GM21381 (cell line): ENCODE measurements around the gene SERF1B.
"Not testable (repeated sequence)": the region's sequence is repeated elsewhere in the genome, so short reads cannot be mapped to it uniquely, and the experiment has no call there.

ENCODE experiments used
- ATAC-seq: cut with Tn5 transposase; IDR thresholded peaks from one replicate; pipeline ENCODE4 v1.9.1; 2021; ENCODE audit warnings: mild to moderate bottlenecking, moderate library complexity; ENCODE audit not compliant: unreplicated experiment

The SERF1B gene

DNA sequence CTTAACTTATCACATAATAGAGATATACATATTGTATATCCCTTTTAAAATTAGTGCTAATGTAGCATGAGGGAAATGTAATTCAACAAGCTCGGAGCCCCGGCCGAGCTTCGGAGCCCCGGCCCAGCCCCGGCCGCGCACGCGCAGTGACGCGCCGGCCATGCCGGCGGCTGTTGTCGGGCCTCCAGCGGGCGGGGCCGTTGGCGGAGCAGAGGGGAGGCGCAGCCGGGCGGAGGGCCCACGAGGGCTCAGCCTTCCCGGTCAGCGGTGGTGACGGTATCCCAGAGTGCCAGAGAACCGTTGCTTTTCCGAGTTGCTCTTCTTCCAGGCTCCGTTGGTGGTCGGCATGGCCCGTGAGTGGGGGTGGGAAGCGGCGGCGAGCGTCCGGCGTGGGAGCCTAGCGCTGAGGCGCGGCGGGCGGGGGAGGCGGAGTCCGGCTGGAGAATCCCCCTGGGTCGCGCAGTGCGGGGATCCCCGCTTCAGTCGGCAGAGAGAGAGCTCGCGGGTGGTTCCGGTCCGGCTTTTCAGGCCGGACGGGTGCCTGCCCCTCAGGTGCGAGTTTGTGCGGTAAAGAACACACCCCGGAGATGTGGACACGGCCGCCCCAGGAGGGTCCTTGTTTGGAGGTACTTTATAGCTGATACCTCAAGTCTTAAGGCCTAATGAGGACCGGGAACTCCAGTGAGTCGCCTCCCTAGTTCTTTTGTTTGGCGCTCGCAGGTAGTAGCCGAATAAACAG is at the start of gene SERF1B:
Gene SERF1B (plus strand): TSS at position 146 of the 739 bp plus-strand sequence. CDS start 201 bp downstream, at position 347.
- ATAC-seq = peak; percentile 87

DNA sequence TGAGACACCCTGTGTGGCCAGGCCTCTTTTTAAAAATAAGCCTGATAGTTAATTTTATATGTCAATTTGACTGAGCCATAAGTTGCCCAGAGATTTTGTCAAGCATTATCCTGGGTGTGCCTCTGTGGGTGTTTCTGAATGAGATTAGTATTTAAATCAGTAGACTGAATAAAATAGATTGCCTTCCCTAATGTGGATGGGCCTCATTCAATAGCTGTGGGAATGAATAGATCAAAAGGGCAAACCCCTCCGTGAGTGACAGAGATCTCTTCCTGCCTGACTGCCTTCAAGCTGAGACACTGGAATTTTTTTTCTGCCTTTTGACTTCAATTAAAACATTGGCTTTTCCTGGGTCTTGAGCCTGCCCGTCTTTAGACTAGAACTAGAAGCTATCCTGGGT is 33.3 kb upstream of the SERF1B start:
- ATAC-seq = not testable (repeated sequence)

DNA sequence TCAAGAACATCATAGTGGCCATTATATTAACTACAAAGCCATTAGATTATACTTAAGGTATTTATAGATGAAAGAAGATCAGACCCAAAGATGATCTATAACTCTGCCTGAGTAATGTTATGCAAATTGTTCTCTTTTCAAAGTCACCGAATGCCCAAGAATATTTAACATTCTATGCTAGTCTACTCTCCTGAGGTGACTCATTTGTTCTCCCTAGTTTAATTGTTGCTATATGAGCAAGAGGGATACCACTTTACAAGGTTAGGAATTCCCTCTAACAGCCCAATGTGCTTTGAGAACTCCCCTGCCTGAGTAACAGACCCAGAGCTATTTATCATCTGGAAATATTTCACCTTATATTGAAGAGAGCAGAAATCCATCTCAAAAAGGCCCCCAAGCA is 29.5 kb upstream of the SERF1B start:
- ATAC-seq = not testable (repeated sequence)

DNA sequence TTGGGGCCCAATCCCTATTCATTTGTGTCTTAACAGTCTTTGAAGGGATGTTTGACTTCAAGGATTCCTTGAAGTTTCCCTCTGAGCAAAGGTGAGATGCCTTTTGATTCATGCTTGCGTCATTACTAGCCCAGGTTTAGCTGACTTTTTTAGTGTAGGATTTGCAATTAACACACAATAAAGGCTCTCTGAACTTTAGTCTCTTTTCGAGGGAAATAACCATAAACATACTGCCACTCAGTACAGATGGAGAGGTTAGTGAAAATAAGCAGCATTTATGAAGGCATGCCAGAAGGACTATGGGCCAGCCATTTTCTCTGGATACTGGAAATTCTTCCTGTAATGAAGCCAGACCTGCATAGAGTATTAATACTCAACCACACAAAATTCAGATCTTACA is 4.4 kb upstream of the SERF1B start:
- ATAC-seq = not testable (repeated sequence)

DNA sequence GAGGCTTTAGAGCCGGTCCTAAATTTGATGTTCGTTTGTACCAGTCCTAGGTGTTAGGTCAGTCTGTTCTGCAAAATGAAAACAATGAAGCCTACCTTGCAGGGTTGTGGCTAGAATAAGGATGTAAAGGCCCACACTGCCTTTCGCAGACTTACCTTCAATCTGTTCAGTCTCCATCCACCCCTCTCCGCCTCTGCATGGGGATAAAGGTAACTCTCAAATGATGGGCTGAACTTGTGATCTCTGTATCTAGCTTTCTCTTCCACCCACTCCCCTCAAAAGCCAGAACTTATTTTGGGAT is 744 bp downstream of the SERF1B start:
- ATAC-seq = peak; percentile 23

DNA sequence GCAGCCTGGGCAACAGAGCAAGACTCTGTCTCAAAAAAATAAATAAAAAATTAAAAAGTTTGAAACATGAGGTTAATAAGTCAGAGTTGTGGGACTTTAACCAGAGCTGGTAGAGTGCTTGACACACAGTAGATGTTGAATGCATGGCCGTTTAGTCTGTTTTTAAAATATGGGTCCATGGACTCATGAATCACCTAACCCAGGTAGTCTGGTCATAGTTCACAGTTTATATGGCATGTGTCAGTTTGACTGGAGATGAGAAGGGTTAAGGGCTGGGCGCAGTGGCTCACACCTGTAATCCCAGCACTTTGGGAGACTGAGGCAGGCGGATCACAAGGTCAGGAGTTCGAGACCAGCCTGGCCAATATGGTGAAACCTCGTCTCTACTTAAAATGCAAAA is 6.2 kb downstream of the SERF1B start:
- ATAC-seq = not testable (repeated sequence)

DNA sequence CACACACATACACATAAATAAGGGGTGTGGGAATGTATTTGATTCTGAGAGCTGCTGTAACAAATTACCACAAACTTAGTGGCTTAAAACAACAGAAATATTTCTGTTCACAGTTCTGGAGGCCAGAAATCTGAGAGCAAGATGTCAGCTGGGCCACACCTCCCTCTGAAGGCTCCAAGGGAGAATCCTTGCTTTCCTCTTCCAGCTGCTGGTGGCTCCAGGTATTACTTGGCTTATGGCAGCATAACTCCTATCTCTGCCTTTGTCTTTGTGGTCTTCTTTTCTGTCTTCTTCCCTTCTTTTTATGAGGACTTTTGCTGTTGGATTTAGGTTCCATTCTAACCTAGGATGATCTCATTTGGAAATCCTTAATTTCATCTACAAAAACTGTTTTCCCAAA is 16.4 kb downstream of the SERF1B start:
- ATAC-seq = not testable (repeated sequence)

DNA sequence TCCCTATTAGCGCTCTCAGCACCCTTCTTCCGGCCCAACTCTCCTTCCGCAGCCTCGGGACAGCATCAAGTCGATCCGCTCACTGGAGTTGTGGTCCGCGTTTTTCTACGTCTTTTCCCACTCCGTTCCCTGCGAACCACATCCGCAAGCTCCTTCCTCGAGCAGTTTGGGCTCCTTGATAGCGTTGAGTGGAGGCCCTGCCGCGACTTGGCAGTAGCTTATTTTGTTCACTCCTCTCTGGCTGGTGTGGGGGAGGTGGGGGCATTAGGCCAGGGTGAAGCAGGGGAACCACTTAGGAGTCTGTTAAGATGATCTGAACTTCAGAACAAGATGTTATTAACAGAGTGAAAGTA is 24.7 kb downstream of the SERF1B start:
- not testable (repeated sequence) for ATAC-seq

DNA sequence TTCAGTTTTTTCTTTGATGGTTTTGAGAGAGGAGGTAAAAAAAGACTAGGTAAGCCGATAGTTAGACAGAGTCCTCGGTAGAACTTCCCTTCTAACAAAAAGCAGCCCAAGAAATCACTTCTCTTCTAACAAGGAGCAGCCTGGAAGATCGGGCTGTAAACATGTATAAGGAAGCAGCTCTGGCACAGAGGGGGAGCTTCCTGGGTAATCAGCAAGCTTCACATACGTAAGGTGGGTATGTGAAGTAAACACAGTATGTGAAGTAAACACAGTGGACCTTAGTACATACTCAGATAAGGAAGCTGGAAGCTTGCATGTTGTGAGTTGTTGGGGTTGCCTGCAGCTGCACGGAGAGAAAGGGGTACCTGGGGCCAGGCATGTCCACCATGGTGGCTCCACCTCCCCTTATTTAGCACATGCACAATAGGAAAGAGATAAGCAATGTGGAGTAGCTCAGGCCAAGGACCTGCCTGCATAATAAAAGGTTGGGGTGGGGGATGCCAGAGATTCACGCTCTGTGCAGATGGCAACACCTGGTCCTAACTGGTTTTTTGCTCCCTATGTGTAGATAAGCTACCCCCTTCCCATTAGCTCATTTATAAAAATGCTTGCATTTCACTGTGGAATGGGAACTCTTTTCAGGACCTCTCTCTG is 31.4 kb downstream of the SERF1B start:
- ATAC-seq = not testable (repeated sequence)

DNA sequence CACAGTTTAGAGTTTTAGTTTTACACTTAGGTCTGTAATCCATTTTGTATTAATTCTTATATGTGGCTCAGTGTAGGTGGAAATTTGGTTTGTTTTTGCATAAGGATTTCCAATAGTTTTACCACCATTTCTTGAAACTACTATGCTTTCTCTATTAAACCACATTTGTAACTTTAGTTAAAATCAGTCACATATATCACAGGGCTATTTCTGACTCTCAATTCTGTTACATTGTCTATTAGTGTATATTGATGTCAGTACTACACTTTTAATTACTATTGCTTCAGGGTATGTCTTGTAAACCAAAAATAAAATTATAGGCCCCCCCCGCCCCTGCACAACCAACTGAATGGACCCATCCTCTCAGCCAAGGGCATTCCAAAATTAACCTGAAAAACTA is 32.1 kb downstream of the SERF1B start:
- ATAC-seq = not testable (repeated sequence)

DNA sequence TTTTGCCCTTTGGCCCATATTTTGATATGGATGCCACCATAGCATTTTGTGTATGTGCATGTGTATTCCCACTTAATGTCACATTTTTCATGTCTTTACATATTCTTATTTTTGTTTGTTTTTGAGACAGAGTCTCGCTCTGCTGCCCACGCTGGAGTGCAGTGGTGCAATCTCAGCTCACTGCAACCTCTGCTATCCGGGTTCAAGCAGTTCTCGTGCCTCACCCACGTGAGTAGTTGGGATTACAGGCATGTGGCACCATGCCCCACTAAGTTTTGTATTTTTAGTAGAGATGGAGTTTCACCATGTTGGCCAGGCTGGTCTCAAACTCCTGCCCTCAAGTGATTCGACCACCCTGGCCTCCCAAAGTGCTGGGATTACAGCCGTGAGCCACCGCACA is 52.6 kb downstream of the SERF1B start:
- ATAC-seq = not testable (repeated sequence)

DNA sequence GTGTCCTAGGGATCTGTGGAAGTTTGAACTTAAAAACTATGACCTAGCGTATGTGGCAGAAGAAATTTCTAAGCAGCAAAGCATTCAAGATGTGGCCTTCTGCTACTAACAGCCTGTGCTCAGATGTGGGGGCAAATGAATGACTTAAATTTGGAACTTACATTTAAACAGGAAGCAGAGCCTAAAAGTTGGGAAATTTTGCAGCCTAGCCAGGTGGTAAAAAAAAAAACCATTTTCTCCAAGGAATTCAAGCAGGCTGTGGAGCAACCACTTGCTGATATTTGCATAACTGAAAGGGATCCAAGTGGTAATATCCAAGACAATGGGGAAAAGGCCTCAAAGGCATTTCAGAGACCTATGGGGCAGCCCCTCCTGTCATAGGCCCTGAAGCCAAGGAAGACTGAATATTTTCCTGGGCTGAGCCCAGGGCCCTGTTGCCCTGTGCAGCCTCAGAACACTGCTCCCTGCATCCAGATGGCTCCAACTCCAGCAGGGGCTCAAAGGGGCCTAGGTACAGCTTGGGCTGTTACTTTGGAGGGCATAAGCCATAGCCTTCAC is 63.9 kb downstream of the SERF1B start:
- not testable (repeated sequence) for ATAC-seq

DNA sequence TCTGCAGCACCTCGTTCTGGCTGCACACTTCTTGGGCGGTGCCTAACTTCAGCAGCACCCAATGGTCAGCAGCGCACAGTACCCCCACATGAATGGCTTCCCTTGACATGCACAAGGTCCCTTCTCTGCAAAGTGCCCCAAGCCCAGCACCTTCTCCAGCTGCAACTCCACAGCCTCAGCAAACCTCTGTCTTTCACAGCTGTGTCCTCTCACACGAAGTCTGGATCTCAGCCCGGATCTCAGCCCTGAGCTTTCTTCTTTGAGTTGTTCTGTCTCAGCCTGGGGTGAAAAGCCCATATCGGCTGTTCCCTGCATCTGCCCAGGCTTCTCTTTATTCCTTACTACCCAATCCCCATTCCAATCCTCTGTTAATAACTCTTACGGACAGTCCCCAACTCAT is 66.7 kb downstream of the SERF1B start:
- not testable (repeated sequence) for ATAC-seq
